GM19372 (cell line): Measurements from ENCODE around the gene ATP11A.

ENCODE experiments used
- ATAC-seq: cut with Tn5 transposase; IDR thresholded peaks from one replicate; pipeline ENCODE4 v1.9.1; 2021; ENCODE audit warnings: mild to moderate bottlenecking, low read depth, moderate library complexity; ENCODE audit not compliant: unreplicated experiment

ATP11A gene

GRCh38 chr13:112808377-112809140 is 118.7 kb downstream of the ATP11A start:
- no peak for ATAC-seq

- ATAC-seq = no peak
These were observed 119.8 kb downstream of the ATP11A start for GRCh38 chr13:112809332-112810315.

GRCh38 chr13:112810608-112811007 is 120.8 kb downstream of the ATP11A start:
- ATAC-seq = no peak

- ATAC-seq = no peak
These were observed 122.6 kb downstream of the ATP11A start for GRCh38 chr13:112812306-112813055.

- ATAC-seq = no peak
These were observed 123.7 kb downstream of the ATP11A start for GRCh38 chr13:112813552-112813951.

GRCh38 chr13:112814905-112815585 is 125.2 kb downstream of the ATP11A start:
- no peak for ATAC-seq

GRCh38 chr13:112815871-112816270 is 126.0 kb downstream of the ATP11A start:
- ATAC-seq = no peak

DNA sequence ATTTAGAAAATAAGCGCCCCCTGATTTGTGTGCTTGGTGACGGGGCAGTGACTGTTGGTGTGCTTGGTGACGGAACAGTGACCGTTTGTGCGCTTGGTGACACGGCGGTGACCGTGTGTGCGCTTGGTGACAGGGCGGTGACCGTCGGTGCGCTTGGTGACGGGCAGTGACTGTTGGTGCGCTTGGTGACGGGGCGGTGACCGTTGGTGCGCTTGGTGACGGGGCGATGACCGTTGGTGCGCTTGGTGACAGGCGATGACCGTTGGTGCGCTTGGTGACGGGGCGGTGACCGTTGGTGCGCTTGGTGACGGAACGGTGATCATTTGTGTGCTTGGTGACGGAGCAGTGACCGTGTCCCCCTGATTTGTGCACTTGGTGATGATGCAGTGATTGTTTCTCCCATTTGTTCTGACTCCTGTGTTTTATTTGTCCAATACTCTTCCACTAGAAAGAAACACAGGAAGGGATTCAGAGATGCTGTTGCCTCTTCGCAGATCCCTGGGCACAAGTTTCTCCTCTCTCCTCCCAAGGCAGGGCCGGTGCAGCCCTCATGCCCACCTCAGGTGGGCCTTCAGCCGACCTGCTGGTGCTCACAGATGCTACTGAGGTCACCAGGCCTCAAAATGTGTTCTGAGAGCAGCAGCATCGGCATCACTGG is 128.3 kb downstream of the ATP11A start:
- no peak for ATAC-seq

GRCh38 chr13:112818698-112819045 is 128.8 kb downstream of the ATP11A start:
- ATAC-seq = no peak

DNA sequence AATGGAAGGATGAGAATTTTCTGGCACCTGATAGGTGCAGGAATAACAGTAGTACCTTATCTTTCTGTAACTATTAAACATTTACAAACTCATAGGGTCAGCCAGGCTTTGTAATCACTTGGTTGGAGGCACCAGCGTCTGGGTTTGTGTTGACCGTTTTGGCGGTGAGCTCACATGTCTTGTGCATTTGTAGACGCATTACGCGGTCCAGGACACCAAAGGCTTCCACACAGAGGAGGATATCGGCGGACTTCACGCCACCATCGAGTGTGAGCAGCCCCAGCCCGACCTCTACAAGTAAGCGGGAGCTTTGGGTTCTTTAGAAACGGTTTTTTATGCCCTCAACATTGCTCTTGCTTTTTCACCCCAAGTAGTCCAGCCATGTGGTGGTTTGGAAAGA is 129.3 kb downstream of the ATP11A start:
- no peak for ATAC-seq

GRCh38 chr13:112819816-112820215 is 130.0 kb downstream of the ATP11A start:
- ATAC-seq = no peak

- ATAC-seq = no peak
These were observed 130.5 kb downstream of the ATP11A start for GRCh38 chr13:112820318-112820717.

GRCh38 chr13:112821340-112822055 is 131.7 kb downstream of the ATP11A start:
- no peak for ATAC-seq

DNA sequence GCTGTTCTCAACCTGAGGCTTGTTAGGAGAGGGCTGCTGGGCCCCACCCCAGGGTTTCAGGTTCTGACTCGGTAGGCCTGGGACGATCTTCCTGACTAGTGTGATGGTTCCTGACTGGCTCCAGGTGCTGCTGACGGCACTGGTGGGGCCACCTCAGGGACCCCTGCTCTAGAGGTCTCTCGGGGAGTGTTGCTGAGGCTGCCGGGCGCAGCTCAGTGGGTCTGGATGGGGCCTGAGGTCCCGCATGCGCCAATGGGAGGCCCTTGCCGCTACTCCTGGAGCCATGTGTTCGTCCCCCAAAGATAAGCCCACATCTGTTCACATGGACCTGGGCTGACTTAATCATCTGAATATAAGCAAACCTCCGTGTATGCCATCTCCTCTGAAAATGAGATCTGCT is 133.0 kb downstream of the ATP11A start:
- no peak for ATAC-seq

DNA sequence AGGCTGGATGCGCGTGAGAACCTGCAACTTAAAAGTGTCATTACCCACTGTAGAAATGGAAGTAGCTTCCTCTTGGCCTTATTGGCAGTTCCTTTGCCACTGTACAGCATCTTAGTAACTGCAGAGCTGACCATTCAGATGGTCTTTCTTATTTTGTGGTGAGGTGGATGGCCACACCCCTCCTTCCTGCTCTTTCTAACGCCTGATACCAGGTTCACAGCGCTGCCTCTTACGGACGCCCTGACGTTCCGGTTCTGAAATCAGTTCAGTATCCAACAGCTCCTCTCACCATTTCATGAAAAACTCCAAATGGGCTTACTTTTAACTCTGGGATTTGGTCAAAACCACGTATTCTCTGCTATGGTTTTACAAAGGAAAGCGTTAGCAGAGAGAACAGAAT is 134.6 kb downstream of the ATP11A start:
- ATAC-seq = no peak

GRCh38 chr13:112825071-112825470 is 135.2 kb downstream of the ATP11A start:
- ATAC-seq = no peak

- no peak for ATAC-seq
These were observed 136.0 kb downstream of the ATP11A start for GRCh38 chr13:112825875-112826274.

GRCh38 chr13:112826565-112826964 is 136.7 kb downstream of the ATP11A start:
- no peak for ATAC-seq

GRCh38 chr13:112828082-112828699 is 138.4 kb downstream of the ATP11A start:
- no peak for ATAC-seq
